ENCODE data around the gene TTC28. TPM values are rescaled to one million over a fixed set of nuclear protein-coding genes. Genes with fewer than 3 reads are reported as not detected.
A peak's percentile ranks its signal among the peaks of the same experiment; 100 is the strongest.

TTC28 gene
- total RNA-seq, 1 donor: 55.8 TPM

GRCh38 chr22:28639321-28639720 is 40.3 kb downstream of the TTC28 start:
- no peak overlapping the region for H3K4me3 ChIP-seq (ENCODE audit: low read depth, low read length)

GRCh38 chr22:28637225-28637624 is 42.4 kb downstream of the TTC28 start:
- no peak for DNase-seq (ENCODE audit: low read depth)
- TF ChIP-seq, protein P1, sequence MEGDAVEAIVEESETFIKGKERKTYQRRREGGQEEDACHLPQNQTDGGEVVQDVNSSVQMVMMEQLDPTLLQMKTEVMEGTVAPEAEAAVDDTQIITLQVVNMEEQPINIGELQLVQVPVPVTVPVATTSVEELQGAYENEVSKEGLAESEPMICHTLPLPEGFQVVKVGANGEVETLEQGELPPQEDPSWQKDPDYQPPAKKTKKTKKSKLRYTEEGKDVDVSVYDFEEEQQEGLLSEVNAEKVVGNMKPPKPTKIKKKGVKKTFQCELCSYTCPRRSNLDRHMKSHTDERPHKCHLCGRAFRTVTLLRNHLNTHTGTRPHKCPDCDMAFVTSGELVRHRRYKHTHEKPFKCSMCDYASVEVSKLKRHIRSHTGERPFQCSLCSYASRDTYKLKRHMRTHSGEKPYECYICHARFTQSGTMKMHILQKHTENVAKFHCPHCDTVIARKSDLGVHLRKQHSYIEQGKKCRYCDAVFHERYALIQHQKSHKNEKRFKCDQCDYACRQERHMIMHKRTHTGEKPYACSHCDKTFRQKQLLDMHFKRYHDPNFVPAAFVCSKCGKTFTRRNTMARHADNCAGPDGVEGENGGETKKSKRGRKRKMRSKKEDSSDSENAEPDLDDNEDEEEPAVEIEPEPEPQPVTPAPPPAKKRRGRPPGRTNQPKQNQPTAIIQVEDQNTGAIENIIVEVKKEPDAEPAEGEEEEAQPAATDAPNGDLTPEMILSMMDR (IDR thresholded peaks at IDR 0.05; ENCODE audit: insufficient read depth, low read length): no peak
- no peak overlapping the region for H3K4me3 ChIP-seq (ENCODE audit: low read depth, low read length)

More at GRCh38 chr22:28639321-28639720, 40.3 kb downstream of the TTC28 start:
- DNase-seq (ENCODE audit: low read depth): no peak
- TF ChIP-seq, protein P1 (IDR thresholded peaks at IDR 0.05; ENCODE audit: insufficient read depth, low read length): no peak

DNA sequence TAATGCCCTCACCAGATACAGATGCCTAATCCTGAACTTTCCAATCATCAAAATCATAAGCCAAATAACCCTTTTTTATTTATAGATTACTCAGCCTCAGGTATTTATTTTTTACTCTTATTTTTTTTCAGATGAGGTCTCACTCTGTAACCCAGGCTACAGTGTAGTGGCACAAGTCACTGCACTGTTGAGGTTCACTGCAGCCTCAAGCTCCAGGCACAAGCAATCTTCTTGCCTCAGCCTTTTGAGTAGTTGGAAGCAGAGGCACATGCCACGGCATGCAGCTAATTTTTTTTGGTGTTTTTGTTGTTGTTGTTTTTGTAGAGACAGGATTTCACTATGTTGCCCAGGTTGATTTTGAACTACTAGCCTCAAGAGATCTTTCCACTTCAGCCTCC is 49.5 kb downstream of the TTC28 start:
- DNase-seq (ENCODE audit: low read depth): no peak
- TF ChIP-seq, protein P1 (IDR thresholded peaks at IDR 0.05; ENCODE audit: insufficient read depth, low read length): no peak
- H3K4me3 ChIP-seq (ENCODE audit: low read depth, low read length): no peak overlapping the region

GRCh38 chr22:28629420-28630176 is 50.0 kb downstream of the TTC28 start:
- DNase-seq (ENCODE audit: low read depth): peak; percentile 30
- H3K4me3 ChIP-seq (ENCODE audit: low read depth, low read length): no peak overlapping the region
- TF ChIP-seq, protein P1 (IDR thresholded peaks at IDR 0.05; ENCODE audit: insufficient read depth, low read length): no peak

GRCh38 chr22:28628766-28629165 is 50.9 kb downstream of the TTC28 start:
- TF ChIP-seq, protein P1 (IDR thresholded peaks at IDR 0.05; ENCODE audit: insufficient read depth, low read length): no peak
- DNase-seq (ENCODE audit: low read depth): no peak
- H3K4me3 ChIP-seq (ENCODE audit: low read depth, low read length): no peak overlapping the region

- TF ChIP-seq, protein P1 (IDR thresholded peaks at IDR 0.05; ENCODE audit: insufficient read depth, low read length): no peak
- H3K4me3 ChIP-seq (ENCODE audit: low read depth, low read length): no peak overlapping the region
- no peak for DNase-seq (ENCODE audit: low read depth)
These were observed 51.8 kb downstream of the TTC28 start for GRCh38 chr22:28627791-28628190.

Measured in fibroblast of the aortic adventitia (primary cell).